HG03039 (cell line): ENCODE data around the gene POLR2E.
"Not testable (repeated sequence)": the region's sequence is repeated elsewhere in the genome, so short reads cannot be mapped to it uniquely, and the experiment has no call there.

Source experiments
- ATAC-seq: cut with Tn5 transposase; IDR thresholded peaks from one replicate; pipeline ENCODE4 v1.9.1; 2021; ENCODE audit warnings: mild to moderate bottlenecking, moderate library complexity; ENCODE audit not compliant: unreplicated experiment

POLR2E gene

DNA sequence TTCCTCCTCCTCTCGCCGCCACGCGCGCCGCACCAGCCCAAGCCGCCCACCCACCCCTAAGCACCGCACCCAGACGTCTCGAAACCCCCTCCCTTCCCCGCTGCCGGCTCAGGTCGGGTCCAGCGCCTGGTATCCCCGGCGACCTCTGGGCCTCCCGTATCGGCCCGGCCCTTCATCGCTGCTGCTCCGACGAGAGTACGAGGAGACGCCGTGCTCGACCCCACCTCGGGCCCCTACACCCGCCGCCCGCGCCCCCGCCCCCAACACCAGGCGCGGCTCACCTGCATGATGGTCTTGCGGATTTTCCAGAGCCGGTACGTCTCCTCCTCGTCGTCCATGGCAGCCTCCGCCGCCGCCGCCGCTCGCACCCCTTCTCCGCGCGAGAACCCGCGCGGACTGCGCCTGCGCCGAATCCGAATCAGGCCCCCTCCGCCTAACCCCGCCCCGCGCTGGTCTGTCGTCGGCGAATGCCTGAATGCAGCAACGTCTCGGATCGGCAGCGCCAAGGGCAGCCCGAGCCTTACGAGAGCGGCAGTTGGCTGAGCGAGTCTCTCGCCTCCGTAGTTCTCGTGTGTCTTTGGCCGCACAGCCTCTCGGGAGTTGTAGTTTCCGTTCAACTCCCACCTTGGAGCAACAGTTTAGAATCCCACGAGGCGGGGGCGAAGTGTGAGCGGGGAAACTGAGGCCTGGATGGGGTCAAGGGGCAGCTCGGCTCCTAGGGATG is at the start of gene POLR2E:
TSS of gene POLR2E (minus strand) at position 398 of the 724 bp plus-strand sequence. CDS start at position 338, 60 bp downstream.
- ATAC-seq, result peak; percentile 63

DNA sequence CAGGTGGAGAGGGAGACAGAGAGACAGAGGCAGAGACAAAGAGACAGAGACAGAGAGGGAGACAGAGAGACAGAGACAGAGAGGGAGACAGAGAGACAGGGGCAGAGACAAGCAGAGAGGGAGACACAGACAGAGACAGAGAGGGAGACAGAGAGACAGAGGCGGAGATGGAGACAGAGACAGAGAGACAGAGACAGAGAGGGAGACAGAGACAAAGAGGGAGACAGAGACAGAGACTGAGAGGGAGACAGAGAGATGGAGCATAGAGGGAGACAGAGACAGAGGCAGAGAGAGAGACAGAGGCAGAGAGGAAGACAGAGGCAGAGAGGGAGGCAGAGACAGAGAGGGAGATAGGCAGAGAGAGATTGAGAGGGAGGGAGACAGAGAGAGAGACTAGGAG is 49.6 kb upstream of the POLR2E start:
- no peak for ATAC-seq

DNA sequence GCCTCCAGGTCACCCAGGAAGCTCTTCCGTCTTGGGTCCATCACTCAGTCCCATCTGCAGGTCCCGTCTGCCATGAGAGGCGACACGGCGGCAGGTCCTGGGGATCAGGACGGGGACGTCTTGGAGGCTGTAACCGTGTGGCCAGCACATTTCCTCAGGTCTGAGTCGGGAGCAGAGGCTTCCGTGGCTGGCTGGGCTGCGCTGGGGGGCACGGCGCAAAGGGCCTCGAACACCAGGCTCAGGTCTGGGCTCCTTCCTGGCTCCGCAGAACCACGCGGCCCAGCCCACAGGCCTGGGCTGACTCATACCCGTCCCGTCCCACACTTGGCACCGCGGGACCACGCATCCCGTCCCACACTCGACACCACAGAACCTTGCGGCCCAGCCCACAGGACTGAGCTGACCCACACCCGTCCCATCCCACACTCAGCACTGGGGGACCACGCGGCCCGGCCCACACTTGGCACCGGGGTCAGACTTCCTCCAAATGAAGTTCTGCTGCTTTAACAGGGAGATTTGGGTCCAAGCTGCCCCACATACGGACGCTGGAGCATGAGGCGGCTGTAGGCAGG is 48.7 kb upstream of the POLR2E start:
- no peak for ATAC-seq

DNA sequence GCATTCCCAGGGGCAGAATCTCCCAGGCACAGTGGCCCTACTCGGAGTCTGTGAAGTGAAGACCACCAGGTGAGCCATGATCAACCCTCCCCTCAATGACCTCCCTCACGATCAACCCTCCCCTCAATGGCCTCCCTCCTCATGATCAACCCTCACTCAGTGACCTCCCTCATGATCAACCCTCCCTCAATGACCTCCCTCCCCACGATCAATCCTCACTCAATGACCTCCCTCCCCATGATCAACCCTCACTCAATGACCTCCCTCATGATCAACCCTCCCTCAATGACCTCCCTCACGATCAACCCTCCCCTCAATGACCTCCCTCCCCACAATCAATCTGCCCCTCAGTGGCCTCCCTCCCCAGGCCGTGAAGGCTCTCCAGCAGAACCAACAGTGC is 46.8 kb upstream of the POLR2E start:
- ATAC-seq, result no peak

DNA sequence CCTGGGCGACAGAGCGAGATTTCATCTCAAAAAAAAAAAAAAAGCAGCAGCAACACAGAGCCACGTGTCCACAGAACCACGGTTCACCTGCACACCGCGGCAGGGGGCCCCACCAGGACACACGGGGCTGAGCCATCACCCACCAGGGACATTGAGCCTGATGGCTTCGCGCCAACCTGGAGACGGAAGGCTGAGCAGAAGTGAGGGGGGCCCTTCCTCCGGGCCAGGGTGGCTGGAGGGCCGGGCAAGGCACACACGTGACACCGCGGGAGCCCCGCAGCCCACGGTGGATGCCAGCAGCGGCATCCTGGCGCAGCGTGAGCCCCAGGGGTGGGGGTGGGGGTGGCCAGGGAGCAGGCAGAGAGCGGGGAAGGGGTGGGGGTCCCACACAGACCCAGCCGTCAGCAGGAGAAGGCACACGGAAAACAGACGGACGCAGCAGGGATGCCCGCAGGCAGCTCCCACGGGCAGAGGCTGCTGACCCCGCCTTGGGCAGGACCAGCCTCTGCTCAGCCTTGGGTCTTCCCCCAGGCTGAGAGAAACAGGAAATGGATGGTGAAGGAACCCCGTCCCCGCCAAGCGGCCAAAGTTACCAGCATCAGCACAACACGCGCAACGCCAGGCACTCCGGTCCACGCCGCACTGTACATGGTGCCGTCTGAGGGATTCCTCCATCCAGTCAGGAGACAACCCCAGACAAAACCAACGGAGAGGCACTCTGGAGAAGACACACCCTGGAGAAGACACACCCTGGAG is 45.3 kb upstream of the POLR2E start:
- ATAC-seq, result no peak

DNA sequence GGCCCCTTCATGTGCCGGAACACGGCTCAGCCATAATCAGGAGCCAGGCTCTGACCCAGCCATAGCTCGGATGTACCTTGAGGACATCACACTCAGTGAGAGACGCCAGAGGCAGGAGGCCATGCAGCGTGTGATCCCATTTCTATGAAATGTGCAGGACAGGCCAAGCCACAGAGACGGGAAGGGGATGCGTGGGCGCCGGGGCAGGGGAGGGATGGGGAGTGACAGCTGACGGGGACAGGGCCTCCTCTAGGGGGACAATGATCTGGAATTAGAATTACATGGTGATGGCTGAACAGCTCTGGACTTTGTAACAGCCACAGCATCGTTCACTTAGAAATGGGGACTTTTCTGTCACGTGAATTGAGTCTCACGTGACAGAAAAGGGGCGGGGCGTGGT is 44.0 kb upstream of the POLR2E start:
- ATAC-seq, result no peak

DNA sequence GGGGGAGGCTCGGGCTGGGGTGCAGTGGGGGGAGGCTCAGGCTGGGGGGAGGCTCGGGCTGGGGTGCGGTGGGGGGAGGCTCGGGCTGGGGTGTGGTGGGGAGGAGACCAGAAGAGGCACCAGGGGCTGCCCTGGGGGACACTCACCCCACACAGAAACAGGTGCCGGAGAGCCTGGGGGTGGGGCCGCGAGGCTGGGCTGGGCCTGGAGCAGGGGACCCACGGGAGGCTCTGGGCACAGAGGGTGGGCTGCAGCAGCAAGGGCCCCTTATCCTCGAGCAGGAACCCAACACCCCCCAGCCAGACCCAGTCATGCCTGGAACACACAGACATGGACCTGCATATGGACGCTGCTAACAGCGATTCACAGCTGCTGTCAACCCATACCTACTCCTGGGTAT is 42.9 kb upstream of the POLR2E start:
- ATAC-seq, result no peak

DNA sequence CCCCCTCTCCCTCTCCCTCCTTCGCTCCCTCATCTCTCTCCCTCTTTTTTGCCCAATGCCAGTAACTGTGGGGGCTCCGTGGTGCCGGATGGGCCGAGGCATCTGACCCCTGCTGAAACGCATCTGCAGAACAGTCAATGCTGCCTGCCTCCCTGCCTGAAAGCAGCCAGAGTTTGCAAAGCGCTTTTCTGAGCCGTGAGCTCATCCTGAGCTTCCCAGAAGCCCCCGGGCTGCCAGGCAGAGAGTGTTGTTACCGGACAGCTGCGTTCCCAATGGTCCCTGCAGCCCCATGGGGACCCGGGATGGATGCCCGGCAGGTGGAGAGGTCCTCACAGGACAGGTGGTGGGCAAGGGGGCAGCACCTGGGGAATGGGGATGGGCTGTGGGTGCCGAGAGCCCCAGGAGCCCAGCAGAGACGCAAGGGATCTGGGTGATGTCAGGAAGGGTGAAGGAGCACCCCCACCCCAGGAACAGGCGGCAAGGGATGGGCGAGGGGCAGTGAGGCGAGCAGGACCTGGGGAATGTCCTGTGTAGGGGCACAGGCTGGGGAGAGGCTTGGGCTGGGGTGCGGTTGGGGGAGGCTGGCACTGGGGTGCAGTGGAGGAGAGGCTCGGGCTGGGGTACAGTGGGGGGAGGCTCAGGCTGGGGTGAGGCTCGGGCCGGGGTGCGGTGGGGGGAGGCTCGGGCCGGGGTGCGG is 41.6 kb upstream of the POLR2E start:
- ATAC-seq, result no peak

DNA sequence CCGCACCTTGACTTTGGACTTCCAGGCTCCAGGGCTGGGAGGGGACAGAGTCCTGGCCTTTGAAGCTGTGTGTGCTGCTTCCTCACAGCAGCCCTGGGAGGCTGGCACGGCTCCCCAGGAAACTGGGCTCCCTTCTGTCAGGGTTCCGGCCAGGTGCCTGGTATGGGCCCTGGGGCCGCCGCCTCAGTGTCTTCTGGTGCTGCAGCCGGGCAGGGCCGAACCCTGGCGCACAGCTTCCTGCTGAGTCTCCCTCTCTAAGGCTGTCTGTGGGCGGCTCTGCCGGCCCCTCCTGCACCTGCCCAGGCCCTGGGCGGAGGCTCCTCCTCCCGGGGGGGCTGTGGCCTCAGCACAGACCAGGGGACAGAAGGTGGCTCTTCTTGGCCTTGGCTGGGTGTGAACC is 41.0 kb upstream of the POLR2E start:
- ATAC-seq, result no peak

DNA sequence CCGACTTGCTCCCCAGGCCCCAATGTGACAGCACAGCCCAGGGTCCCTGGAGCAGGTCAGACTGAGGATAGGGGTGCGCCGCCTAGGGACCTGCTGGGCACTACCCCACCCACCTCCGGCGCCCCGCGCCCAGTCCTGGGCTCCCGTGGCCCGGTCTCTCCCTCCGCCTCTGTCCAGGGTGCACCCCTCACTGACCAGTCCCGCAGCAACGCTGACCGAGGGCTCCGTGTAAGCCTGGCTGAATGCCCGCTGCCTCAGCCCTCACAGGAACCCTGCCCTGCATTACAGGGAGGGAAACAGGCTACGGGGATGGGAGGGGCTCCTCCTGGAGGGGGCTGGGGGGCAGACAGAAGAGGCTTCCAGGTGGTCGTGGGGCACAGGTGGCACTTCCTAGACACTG is 40.3 kb upstream of the POLR2E start:
- ATAC-seq, result no peak

DNA sequence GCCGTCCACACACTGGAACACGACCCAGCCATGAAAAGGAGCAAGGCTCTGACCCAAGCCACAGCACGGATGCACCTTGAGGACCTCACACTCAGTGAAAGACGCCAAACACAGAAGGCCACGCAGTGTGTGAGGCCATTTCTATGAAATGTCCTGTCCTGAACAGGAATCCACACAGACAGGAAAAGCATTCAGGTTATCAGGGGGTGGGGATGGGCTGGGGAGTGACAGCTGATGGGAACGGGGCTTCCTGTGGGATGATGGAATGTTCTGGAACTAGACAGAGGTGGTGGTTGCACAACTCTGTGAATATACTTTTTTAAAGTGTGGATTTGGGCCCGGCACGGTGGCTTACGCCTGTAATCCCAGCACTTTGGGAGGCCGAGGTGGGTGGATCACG is 39.3 kb upstream of the POLR2E start:
- no peak for ATAC-seq

DNA sequence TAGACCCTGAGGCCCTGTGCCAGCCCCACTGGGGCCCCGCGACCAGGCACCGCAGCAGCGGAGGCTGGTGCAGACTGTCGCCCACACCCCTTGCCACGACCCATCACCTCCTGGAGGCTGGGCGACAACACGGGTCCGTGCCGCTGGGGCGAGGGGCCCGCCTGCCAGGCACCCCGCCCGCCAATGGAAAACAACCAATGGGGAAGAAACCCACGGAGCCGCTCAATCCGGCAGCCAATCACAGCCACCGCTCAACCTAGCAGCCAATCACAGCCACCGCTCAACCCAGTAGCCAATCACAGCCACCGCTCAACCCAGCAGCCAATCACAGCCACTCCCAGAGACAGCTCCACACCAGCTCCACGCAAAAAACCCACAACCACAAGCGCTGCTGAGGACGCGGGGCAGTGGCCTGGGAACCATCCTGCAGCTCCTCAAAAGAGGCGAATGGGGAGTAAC is 38.3 kb upstream of the POLR2E start:
- ATAC-seq, result peak; percentile 37

DNA sequence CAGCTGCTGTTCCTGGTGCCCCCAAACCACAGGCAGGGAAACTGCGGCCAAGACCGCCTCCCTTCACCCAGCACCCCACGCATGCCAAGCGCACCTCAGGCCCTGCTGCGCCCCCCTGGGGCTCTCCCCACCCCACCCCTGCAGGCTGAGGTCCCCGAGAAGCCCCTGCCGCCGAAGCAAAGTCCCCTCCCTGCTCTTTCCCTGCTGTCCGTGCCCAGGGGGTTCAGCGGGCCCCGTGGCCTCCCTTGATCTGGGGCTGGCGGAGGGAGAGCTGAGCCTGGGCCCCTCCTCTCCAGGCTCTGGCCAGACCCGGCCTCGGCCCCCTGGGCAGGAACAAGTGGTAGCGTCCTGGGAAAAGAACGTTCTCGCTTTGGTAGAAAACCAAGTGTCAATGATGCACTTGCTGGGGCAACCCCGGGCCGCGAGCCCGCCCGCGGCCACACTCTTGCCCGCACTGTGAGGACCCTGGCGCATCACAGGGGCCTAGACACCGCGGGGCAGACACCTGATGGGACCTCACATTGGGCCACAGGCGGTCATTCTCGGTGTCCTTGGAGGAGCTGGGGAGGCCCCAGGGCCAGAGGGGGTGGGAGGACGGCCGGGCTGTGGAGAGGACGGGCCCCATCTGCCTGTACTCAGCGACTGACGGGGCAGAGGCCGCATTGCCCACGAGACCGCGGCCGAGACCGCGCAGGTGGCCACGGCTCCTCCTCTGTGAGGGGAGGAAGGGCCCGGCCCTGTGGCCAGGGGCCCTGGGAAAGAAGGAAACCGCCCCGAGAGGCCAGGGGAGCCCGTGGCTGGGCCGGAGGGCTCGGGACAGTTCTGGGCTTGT is 37.6 kb upstream of the POLR2E start:
- ATAC-seq, result no peak

DNA sequence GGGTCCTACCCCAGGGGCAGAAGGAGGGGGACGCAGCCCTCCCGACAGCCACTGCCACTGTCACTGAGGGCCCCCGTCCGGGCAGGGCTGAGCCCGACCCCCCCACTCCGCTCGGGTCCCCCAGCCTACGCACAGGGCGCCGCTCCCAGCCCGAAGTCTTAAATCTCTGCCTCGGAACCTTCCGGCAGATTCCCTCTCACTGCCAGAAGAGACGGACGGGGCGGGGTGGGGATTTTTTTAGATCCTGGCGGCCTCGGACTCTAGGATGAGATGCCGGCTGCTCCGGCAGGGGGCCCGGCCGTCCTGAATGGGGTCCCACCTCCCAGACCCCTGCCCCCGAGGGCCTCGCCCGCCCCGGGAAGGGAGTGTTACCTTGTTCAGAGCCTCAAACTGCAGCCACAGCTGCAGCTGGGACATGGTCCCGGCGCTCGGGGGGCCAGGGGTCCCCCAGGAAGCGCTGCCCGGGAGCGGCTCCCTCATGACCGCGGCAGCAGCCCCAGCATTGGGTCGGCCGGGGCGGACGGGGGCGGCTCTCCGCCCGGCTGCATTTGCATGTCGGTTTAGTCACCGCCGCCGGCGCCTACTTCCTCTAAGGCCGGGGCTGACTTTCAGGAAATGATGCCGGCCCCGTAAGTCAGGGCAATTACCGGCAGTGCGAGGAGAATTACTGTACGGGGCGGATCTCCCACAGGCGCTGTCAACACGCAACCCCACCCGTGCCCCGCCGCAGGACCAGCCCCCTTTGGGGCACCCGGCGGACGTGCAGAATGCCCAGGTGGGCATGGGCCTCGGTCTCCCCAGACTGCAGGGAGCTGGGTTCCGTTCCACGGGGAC is 36.8 kb upstream of the POLR2E start:
- ATAC-seq, result no peak

DNA sequence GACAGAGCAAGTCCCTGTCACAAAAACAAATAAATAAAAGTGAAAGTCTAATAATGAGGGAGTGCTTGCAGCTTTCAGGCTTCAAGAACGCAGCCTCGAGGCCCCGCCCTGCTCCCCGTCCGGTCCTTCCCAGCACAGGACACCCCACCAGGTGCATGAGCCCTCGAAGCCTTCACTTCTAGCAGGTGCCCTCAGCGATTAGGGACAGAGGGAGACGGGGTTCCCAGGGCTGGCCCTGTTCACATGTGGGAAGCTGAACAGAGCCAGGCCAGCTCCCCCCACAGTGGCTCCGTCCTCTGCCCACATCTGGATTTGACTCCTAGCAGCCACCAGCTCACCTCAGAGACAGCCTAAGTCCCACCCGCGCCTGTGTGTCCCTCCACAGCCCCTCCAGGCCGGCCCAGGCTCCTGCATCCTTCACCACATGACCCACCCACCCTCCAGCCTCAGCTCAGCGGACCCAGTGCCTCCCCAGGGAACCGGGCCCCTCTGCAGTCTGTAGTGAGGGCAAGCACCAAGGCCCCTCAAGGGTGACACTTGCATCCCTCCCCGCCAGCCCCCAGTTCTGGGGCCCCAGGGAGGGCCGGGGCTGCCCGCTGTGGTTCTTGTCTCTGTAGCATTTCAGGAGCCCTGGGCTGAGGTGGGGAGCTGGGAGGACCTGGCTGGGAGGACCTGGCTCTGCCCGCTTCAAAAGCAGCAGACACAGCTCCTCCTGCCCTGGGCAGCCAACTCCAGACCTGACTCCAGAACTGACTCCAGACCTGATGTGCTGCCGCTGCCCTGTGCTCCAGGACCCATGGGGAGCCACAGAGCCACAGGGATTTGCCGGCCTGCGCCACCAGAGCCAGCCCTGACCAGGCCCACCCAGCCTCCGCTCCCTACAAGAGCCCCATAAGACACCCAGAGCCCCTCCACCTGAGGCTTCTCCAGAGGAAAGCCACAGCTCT is 35.9 kb upstream of the POLR2E start:
- ATAC-seq, result no peak

DNA sequence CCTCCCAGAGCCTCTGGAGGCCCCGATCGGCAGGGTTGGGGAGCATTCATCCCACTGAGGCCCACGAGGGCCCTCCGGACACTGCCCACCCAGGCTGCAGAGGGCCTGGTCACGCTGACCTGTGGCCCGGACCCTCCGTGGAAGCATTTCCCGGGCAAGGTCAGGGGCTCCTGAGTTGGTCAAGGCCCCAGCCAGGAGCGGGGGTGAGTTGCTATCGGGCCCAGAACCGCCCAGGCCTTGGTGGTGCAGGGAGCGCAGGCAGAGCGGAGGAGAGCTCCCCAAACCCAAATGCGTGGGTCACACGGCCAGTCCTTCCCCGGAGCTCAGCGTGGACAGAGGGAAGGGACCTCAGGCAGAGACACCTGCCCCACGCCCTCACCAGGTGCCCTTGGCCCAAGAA is 34.4 kb upstream of the POLR2E start:
- ATAC-seq, result no peak

DNA sequence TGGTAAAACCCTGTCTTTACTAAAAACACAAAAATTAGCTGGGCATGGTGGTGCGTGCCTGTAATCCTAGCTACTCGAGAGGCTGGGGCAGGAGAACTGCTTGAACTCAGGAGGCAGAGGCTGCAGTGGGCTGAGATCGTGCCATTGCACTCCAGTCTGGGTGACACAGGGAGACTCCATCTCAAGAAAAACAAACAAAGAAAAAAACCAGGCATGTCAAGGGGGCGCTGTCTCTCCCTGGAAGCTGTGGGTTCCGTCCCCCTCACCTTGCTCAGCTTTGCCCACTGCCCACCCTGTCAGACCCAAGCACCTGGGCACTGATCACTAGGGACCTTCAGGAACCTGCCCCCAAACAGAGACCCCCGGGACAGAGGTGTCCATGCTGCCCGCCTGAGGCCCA is 33.9 kb upstream of the POLR2E start:
- not testable (repeated sequence) for ATAC-seq

DNA sequence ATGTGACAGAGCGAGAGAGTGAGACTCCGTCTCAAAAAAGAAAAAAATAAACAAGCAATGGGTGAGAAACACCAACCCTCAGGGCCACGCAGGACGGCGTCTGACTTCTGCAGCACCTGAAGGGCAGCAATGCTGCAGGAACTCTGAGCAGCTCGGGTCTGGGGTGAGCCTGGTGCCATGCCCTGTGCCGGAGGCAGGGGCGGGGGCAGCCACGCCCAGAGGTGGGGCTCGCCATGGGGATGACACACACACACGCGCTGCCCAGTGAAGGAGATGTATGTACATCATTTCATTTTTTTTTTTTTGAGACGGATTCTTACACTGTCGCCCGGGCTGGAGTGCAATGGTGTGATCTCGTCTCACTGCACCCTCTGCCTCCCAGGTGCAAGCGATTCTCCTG is 32.9 kb upstream of the POLR2E start:
- no peak for ATAC-seq
